Measurements from ENCODE around the gene MEF2D. TPM values are rescaled to one million over a fixed set of nuclear protein-coding genes. Genes with fewer than 3 reads are reported as not detected.

MEF2D gene
- total RNA-seq, 1 donor from 2014 or later = 3.8 TPM

- no peak for DNase-seq (ENCODE audit: low read depth, low spot score)
Measured at GRCh38 chr1:156524481-156524869, 23.9 kb upstream of the MEF2D start.

- DNase-seq (ENCODE audit: low read depth, low spot score) = no peak
Measured at GRCh38 chr1:156523801-156524480, 23.4 kb upstream of the MEF2D start.

- no peak for DNase-seq (ENCODE audit: low read depth, low spot score)
Measured at GRCh38 chr1:156522443-156522970, 21.9 kb upstream of the MEF2D start.

GRCh38 chr1:156517748-156518147 is 17.2 kb upstream of the MEF2D start:
- no peak for DNase-seq (ENCODE audit: low read depth, low spot score)

- no peak for DNase-seq (ENCODE audit: low read depth, low spot score)
Measured at GRCh38 chr1:156516821-156517220, 16.2 kb upstream of the MEF2D start.

GRCh38 chr1:156515956-156516355 is 15.4 kb upstream of the MEF2D start:
- DNase-seq (ENCODE audit: low read depth, low spot score) = no peak

- DNase-seq (ENCODE audit: low read depth, low spot score) = no peak
Measured at GRCh38 chr1:156513185-156513584, 12.6 kb upstream of the MEF2D start.

- DNase-seq (ENCODE audit: low read depth, low spot score) = no peak
Measured at GRCh38 chr1:156511644-156512043, 11.1 kb upstream of the MEF2D start.

GRCh38 chr1:156510709-156511108 is 10.1 kb upstream of the MEF2D start:
- no peak for DNase-seq (ENCODE audit: low read depth, low spot score)

GRCh38 chr1:156509424-156510034 is 9.0 kb upstream of the MEF2D start:
- no peak for DNase-seq (ENCODE audit: low read depth, low spot score)

GRCh38 chr1:156508955-156509234 is 8.3 kb upstream of the MEF2D start:
- DNase-seq (ENCODE audit: low read depth, low spot score) = no peak

- DNase-seq (ENCODE audit: low read depth, low spot score) = no peak
Measured at GRCh38 chr1:156508205-156508954, 7.8 kb upstream of the MEF2D start.

GRCh38 chr1:156506450-156506849 is 5.9 kb upstream of the MEF2D start:
- no peak for DNase-seq (ENCODE audit: low read depth, low spot score)

GRCh38 chr1:156505679-156506298 is 5.2 kb upstream of the MEF2D start:
- DNase-seq (ENCODE audit: low read depth, low spot score) = no peak

GRCh38 chr1:156504821-156505678 is 4.5 kb upstream of the MEF2D start:
- DNase-seq (ENCODE audit: low read depth, low spot score) = peak; percentile 98

- DNase-seq (ENCODE audit: low read depth, low spot score) = no peak
Measured at GRCh38 chr1:156504438-156504813, 3.9 kb upstream of the MEF2D start.

- DNase-seq (ENCODE audit: low read depth, low spot score) = no peak
Measured at GRCh38 chr1:156503698-156504437, 3.3 kb upstream of the MEF2D start.

GRCh38 chr1:156502894-156503697 is 2.5 kb upstream of the MEF2D start:
- DNase-seq (ENCODE audit: low read depth, low spot score) = peak; percentile 90

- DNase-seq (ENCODE audit: low read depth, low spot score) = no peak
Measured at GRCh38 chr1:156502391-156502893, 1.9 kb upstream of the MEF2D start.
